Measurements from ENCODE around the gene PTOV1. TPM values are rescaled to one million over a fixed set of nuclear protein-coding genes. Genes with fewer than 3 reads are reported as not detected.

PTOV1 gene
- total and polyA plus RNA-seq, 2 of the 4 experiments (the other 2 are of a cell fraction): 34.4 to 107 TPM

GRCh38 chr19:49811328-49811727, 39.6 kb upstream of the PTOV1 start:
- ATAC-seq (ENCODE audit: low read depth) (no peak), DNase-seq (no peak)
- Histone ChIP-seq H3K36me3 (ENCODE audit: control insufficient read depth, insufficient read depth, low read length) (peaks cover 7% of the 10 kb centered on the region; the same call in 1 of the 2 replicates), H4K20me1 (ENCODE audit: insufficient read depth, low read length) (no peaks in the 10 kb centered on the region), H2AK9ac (replicated peaks; ENCODE audit: low read depth, low read length, poor library complexity) (peak overlapping the region; percentile 72), H4K5ac (ENCODE audit: low read depth, low read length) (no peak overlapping the region), H2BK5ac (ENCODE audit: low read depth, low read length, poor library complexity, severe bottlenecking) (no peak overlapping the region), H3K14ac (replicated peaks; ENCODE audit: low read depth, low read length) (no peak overlapping the region), H3K23ac (ENCODE audit: low read depth, low read length) (no peak overlapping the region), H4K8ac (ENCODE audit: low read depth in 2 of 2, low read length in 2 of 2) (no peak overlapping the region), H2AK5ac (ENCODE audit: low read depth, low read length) (no peak overlapping the region), H3K9me1 (ENCODE audit: insufficient read depth, low read length) (peaks cover 17% of the 10 kb centered on the region), H3K4me2 (ENCODE audit: low read depth, low read length) (no peak overlapping the region), H2AFZ (replicated peaks; ENCODE audit: low read length, poor library complexity) (no peak overlapping the region), H3K9ac (ENCODE audit: low read depth, low read length) (no peak overlapping the region), H3K4me1 (ENCODE audit: control insufficient read depth, insufficient read depth, low read length) (peaks cover 5% of the 10 kb centered on the region), H3K9me3 (ENCODE audit: control insufficient read depth, insufficient read depth, low read length) (no peaks in the 10 kb centered on the region), H3K27me3 (ENCODE audit: control insufficient read depth, insufficient read depth, low read length) (no peaks in the 10 kb centered on the region), H2BK15ac (ENCODE audit: low read depth, low read length) (no peak overlapping the region), H2BK120ac (ENCODE audit: low read depth, low read length) (no peak overlapping the region), H3K56ac (ENCODE audit: extremely low read depth, insufficient read depth, low read length) (no peak overlapping the region), H3K18ac (ENCODE audit: low read depth, low read length) (no peak overlapping the region), H3K4ac (ENCODE audit: low read depth, low read length) (no peak overlapping the region), H2BK20ac (ENCODE audit: low read depth, low read length) (no peak overlapping the region), H3K27ac (ENCODE audit: insufficient read depth, low read length) (no peak overlapping the region), H3K4me3 (ENCODE audit: insufficient read depth, low read depth, low read length) (no peak overlapping the region), H4K91ac (ENCODE audit: insufficient read depth, low read depth, low read length) (no peak overlapping the region), H3K79me1 (ENCODE audit: low read depth in 1 of 2, low read length in 2 of 2) (peaks cover 5 to 21% of the 10 kb centered on the region in 2 experiments; a peak in 2 of 4 replicates)
- no peak for TF ChIP-seq NFE2L2 (IDR thresholded peaks at IDR 0.05; ENCODE audit: low read depth, low read length)
- no peak for TF ChIP-seq RAD21 (IDR thresholded peaks at IDR 0.05; ENCODE audit: low read length)
- no peak for TF ChIP-seq RFX5 (IDR thresholded peaks at IDR 0.05; ENCODE audit: low read depth, low read length)
- TF ChIP-seq MXI1 (IDR thresholded peaks at IDR 0.05; ENCODE audit: borderline replicate concordance, low read depth, low read length): no peak
- TF ChIP-seq MAFK (IDR thresholded peaks at IDR 0.05; ENCODE audit: low read depth, low read length): no peak
- no peak for TF ChIP-seq POLR2A (IDR thresholded peaks at IDR 0.05; ENCODE audit: low read depth, low read length)
- no peak for TF ChIP-seq FOS (IDR thresholded peaks at IDR 0.05; ENCODE audit: low read depth, low read length)
- TF ChIP-seq ELK1 (IDR thresholded peaks at IDR 0.05; ENCODE audit: borderline replicate concordance, low read depth, low read length): no peak
- no peak for TF ChIP-seq RCOR1 (IDR thresholded peaks at IDR 0.05; ENCODE audit: insufficient replicate concordance, low read length)
- no peak for TF ChIP-seq CHD1 (IDR thresholded peaks at IDR 0.05; ENCODE audit: low read depth, low read length)
- no peak for TF ChIP-seq BHLHE40 (IDR thresholded peaks at IDR 0.05; ENCODE audit: low read depth, low read length)
- TF ChIP-seq CTCF (conservative IDR thresholded peaks at IDR 0.05; ENCODE audit: low read depth, low read length): no peak
- no peak for TF ChIP-seq MAZ (IDR thresholded peaks at IDR 0.05; ENCODE audit: borderline replicate concordance, low read depth, low read length)
- TF ChIP-seq CEBPB (IDR thresholded peaks at IDR 0.05; ENCODE audit: low read depth, low read length): no peak
- TF ChIP-seq USF2 (IDR thresholded peaks at IDR 0.05; ENCODE audit: low read depth, low read length): no peak
- TF ChIP-seq SMC3 (IDR thresholded peaks at IDR 0.05; ENCODE audit: low read depth, low read length): no peak
- intact Hi-C loops (cut with micrococcal nuclease) (loop anchor here (10.0 kb wide), 1 partner anchor 97 kb away; no protein-coding TSS in a partner anchor), dilution Hi-C loops (cut with HindIII; ENCODE audit: low sequenced_read_pairs, unreplicated experiment) (no loop called here), in situ Hi-C loops (cut with MboI; ENCODE audit: low sequenced_read_pairs) (no loop called here)
- WGBS, 2 experiments (ENCODE audit: extremely low coverage in 2 of 2, insufficient read length in 1 of 2): no CpG with 5 or more reads among the region's 6 CpGs
- CTCF ChIA-PET: no interaction called here
- no TSS peak for BruUV-seq (replicated peaks)
- POLR2A ChIA-PET (ENCODE audit: unreplicated experiment): no interaction called here
